Endodermal cell (in vitro differentiated cells): ENCODE results near the gene GGPS1. TPM values are rescaled to one million over a fixed set of nuclear protein-coding genes. Genes with fewer than 3 reads are reported as not detected.

Source experiments
- DNase-seq: peaks from one replicate; pipeline ENCODE4 v3.0.0-alpha.2; 2017
- H3K27ac ChIP-seq: 2 replicates; pipeline ENCODE4 v1.5.1; 2013; ENCODE audit warnings: mild to moderate bottlenecking, low read depth, low read length, moderate library complexity
- H3K27me3 ChIP-seq: 2 replicates; pipeline ENCODE4 v1.6.1; 2013; ENCODE audit warnings: mild to moderate bottlenecking, low read length, moderate library complexity; ENCODE audit not compliant: insufficient read depth, control insufficient read depth, poor library complexity, severe bottlenecking
- H3K36me3 ChIP-seq: 2 replicates; pipeline ENCODE4 v1.7.0; 2013; ENCODE audit warnings: mild to moderate bottlenecking, low read length, moderate library complexity; ENCODE audit not compliant: control insufficient read depth, insufficient read depth
- H3K4me1 ChIP-seq: one replicate; pipeline ENCODE4 v1.7.0; 2013; ENCODE audit warnings: low read length; ENCODE audit not compliant: control insufficient read depth, insufficient read depth
- H3K4me3 ChIP-seq: 2 replicates; pipeline ENCODE4 v1.5.1; 2013; ENCODE audit warnings: mild to moderate bottlenecking, low read length, moderate library complexity
- H3K9ac ChIP-seq: 2 replicates; pipeline ENCODE4 v1.6.1; 2013; ENCODE audit warnings: mild to moderate bottlenecking, low read length, moderate library complexity; ENCODE audit not compliant: poor library complexity, severe bottlenecking; ENCODE audit errors: extremely low read depth
- H3K9me3 ChIP-seq: 2 replicates; pipeline ENCODE4 v1.6.1; 2013; ENCODE audit warnings: mild to moderate bottlenecking, low read length, moderate library complexity; ENCODE audit not compliant: control insufficient read depth
- H3K27ac Mint-ChIP-seq: 2 replicates; pipeline ENCODE4 v1.8.0; 2020; ENCODE audit warnings: mixed read lengths
- H3K27me3 Mint-ChIP-seq: 2 replicates; pipeline ENCODE4 v1.8.0; 2021; ENCODE audit warnings: mild to moderate bottlenecking, mixed read lengths; ENCODE audit not compliant: insufficient read depth
- H3K36me3 Mint-ChIP-seq: 2 replicates; pipeline ENCODE4 v1.8.0; 2020; ENCODE audit warnings: low read depth, mixed read lengths
- H3K4me1 Mint-ChIP-seq: 2 replicates; pipeline ENCODE4 v1.8.0; 2020; ENCODE audit warnings: mixed read lengths
- H3K4me3 Mint-ChIP-seq: 2 replicates; pipeline ENCODE4 v1.8.0; 2020; ENCODE audit warnings: mild to moderate bottlenecking, moderate library complexity, mixed read lengths
- H3K9me3 Mint-ChIP-seq: 2 replicates; pipeline ENCODE4 v1.8.0; 2020; ENCODE audit warnings: mild to moderate bottlenecking, mixed read lengths
- WGBS, 2 experiments: methylation state at CpG; one replicate each; pipeline versions ENCODE4 v1.1.5 to v1.1.7; 2013; ENCODE audit warnings: missing lambda C conversion rate in 2 of 2, mixed read lengths in 1 of 2; ENCODE audit not compliant: insufficient coverage in 1 of 2, insufficient read length in 1 of 2; 5-methylcytosine and 5-hydroxymethylcytosine counted together
- total RNA-seq, 2 donors: library from RNA; stranded (reverse); fragmentation: NEBNext Ultra II Directional in 1 of 2; extraction: Animal tissue kit (Norgen Biotek cat#: 25700) in 1 of 2; gene quantifications; 2 replicates in 1 of 2; 3 replicates in 1 of 2; pipeline ENCODE4 v1.2.1, GENCODE V29; 2021
- TF ChIP-seq, protein P1 (sequence below): fragments of 200-600 bp; sonication (generic); conservative IDR thresholded peaks from 2 replicates; pipeline ENCODE4 v1.5.0; 2021; ENCODE audit warnings: antibody characterized with exemption, mild to moderate bottlenecking

Gene GGPS1
- total RNA-seq, 2 donors from 2014 or later: 56.3 to 64.6 TPM

DNA sequence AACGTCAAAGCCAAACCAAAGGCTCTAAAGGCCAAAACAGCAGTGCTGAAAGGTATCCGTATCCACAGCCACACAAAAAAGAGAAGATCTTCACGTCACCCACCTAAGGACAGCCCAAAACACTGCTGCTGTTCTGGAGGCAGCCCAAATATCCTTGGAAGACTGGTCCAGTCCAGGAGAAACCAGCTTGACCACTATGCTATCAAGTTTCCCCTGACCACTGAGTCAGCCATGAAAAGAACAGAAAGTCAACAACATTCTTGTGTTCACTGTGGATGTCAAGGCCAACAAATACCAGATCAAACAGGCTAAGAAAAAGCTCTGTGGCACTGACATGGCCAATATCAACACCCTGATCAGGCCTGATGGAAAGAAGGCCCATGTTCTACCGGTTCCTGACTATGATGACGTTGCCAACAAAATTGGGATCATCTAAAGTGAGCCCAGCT, 32.4 kb upstream of the GGPS1 start:
- H3K9ac ChIP-seq: no peak overlapping the region
- peaks cover 6% of the 10 kb centered on the region for H3K4me1 ChIP-seq
- peaks cover 18% of the 10 kb centered on the region for H3K36me3 Mint-ChIP-seq
- peaks cover 13% of the 10 kb centered on the region for H3K36me3 ChIP-seq
- peaks cover 13% of the 10 kb centered on the region for H3K9me3 ChIP-seq
- H3K4me3 ChIP-seq: no peak overlapping the region
- no peak overlapping the region for H3K4me3 Mint-ChIP-seq
- peaks cover 15% of the 10 kb centered on the region for H3K9me3 Mint-ChIP-seq
- H3K27me3 Mint-ChIP-seq: no peaks in the 10 kb centered on the region
- DNase-seq: no peak
- H3K27ac ChIP-seq: no peak overlapping the region
- WGBS, 2 experiments: 95 to 100% methylated on average over 3 to 5 of the region's 5 CpGs
- peaks cover 18% of the 10 kb centered on the region for H3K4me1 Mint-ChIP-seq
- H3K27me3 ChIP-seq: no peaks in the 10 kb centered on the region
- H3K27ac Mint-ChIP-seq: peak overlapping the region; percentile 44
- TF ChIP-seq, protein P1, sequence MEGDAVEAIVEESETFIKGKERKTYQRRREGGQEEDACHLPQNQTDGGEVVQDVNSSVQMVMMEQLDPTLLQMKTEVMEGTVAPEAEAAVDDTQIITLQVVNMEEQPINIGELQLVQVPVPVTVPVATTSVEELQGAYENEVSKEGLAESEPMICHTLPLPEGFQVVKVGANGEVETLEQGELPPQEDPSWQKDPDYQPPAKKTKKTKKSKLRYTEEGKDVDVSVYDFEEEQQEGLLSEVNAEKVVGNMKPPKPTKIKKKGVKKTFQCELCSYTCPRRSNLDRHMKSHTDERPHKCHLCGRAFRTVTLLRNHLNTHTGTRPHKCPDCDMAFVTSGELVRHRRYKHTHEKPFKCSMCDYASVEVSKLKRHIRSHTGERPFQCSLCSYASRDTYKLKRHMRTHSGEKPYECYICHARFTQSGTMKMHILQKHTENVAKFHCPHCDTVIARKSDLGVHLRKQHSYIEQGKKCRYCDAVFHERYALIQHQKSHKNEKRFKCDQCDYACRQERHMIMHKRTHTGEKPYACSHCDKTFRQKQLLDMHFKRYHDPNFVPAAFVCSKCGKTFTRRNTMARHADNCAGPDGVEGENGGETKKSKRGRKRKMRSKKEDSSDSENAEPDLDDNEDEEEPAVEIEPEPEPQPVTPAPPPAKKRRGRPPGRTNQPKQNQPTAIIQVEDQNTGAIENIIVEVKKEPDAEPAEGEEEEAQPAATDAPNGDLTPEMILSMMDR: no peak

DNA sequence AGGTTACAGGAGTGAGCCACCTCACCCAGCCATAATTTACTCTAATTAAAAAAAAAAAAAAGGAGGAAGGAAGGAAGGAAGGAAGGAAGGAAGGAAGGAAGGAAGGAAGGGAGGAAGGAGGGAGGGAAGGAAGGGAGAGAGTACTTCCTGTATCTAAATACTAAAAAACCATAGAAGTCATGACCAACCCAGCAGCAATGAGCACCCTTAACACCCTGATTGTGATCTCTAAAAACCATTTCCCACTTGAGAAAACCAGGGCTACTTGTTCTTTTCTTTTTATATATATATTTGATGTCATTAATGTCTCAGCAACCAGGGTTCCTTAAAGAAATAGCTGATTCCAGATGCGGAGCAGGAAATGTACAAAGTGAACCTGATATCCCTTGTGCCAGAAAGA, 31.6 kb upstream of the GGPS1 start:
- TF ChIP-seq, protein P1: no peak
- peaks cover 18% of the 10 kb centered on the region for H3K36me3 Mint-ChIP-seq
- no peak for DNase-seq
- peaks cover 15% of the 10 kb centered on the region for H3K9me3 Mint-ChIP-seq
- H3K36me3 ChIP-seq: peaks cover 13% of the 10 kb centered on the region
- H3K4me3 Mint-ChIP-seq: no peak overlapping the region
- H3K4me1 Mint-ChIP-seq: peaks cover 18% of the 10 kb centered on the region
- H3K27ac ChIP-seq: no peak overlapping the region
- H3K27me3 ChIP-seq: no peaks in the 10 kb centered on the region
- H3K9ac ChIP-seq: no peak overlapping the region
- H3K9me3 ChIP-seq: peaks cover 13% of the 10 kb centered on the region
- no peak overlapping the region for H3K4me3 ChIP-seq
- peaks cover 6% of the 10 kb centered on the region for H3K4me1 ChIP-seq
- no peak overlapping the region for H3K27ac Mint-ChIP-seq
- no peaks in the 10 kb centered on the region for H3K27me3 Mint-ChIP-seq
- 100% methylated on average over 1 of the region's 1 CpG for WGBS, 2 experiments

DNA sequence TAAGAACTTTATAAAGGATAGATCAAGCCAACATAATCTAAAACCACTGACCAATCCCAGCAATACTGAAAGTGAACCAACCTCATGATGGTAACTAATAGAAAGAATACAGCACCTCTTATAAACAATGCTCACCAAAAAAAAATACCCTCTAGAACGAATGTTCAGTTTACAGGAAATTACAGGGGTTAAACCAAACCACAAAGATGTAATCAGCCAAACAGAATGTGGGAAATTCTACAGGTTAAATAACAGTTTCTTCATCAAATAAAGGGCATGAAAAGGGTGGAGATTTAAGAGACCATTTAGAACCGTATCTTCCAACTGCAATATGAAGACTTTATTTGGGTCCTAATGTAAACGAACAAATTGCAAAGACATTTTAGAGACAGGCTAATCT, 30.8 kb upstream of the GGPS1 start:
- H3K4me3 Mint-ChIP-seq: no peak overlapping the region
- peaks cover 15% of the 10 kb centered on the region for H3K9me3 Mint-ChIP-seq
- no peak overlapping the region for H3K27ac ChIP-seq
- peak overlapping the region; percentile 15 for H3K4me3 ChIP-seq
- DNase-seq: no peak
- peaks cover 19% of the 10 kb centered on the region for H3K4me1 Mint-ChIP-seq
- peaks cover 19% of the 10 kb centered on the region for H3K36me3 Mint-ChIP-seq
- H3K27me3 Mint-ChIP-seq: no peaks in the 10 kb centered on the region
- H3K9me3 ChIP-seq: peaks cover 13% of the 10 kb centered on the region
- WGBS, 2 experiments: 94 to 100% methylated on average over 2 to 3 of the region's 3 CpGs
- H3K4me1 ChIP-seq: peaks cover 6% of the 10 kb centered on the region
- no peak overlapping the region for H3K27ac Mint-ChIP-seq
- H3K9ac ChIP-seq: no peak overlapping the region
- TF ChIP-seq, protein P1: no peak
- H3K36me3 ChIP-seq: peaks cover 13% of the 10 kb centered on the region
- no peaks in the 10 kb centered on the region for H3K27me3 ChIP-seq
